SU-DHL-6 (cell line): ENCODE data around the gene OR8U1.

ENCODE experiments used
- H2AFZ ChIP-seq: fragments of 200-600 bp; sonication (generic); 2 replicates; pipeline ENCODE4 v1.6.1; 2014; ENCODE audit warnings: low read depth, mild to moderate bottlenecking, moderate library complexity, mixed read lengths, antibody characterized with exemption, low read length; ENCODE audit not compliant: severe bottlenecking
- H3F3A ChIP-seq: fragments of 200-600 bp; shearing (Covaris generic); 2 replicates; pipeline ENCODE4 v1.6.0; 2016; ENCODE audit warnings: antibody characterized with exemption, mild to moderate bottlenecking; ENCODE audit not compliant: insufficient read depth
- H3K27ac ChIP-seq: fragments of 200-600 bp; sonication (generic); 2 replicates; pipeline ENCODE4 v1.5.1; 2016; ENCODE audit warnings: low read depth, mild to moderate bottlenecking, low read length, moderate library complexity, mixed read lengths
- H3K27me3 ChIP-seq: fragments of 200-600 bp; sonication (generic), shearing (Covaris generic); 2 replicates; pipeline ENCODE4 v1.6.0; 2014; ENCODE audit warnings: mild to moderate bottlenecking, low read length
- H3K36me3 ChIP-seq: fragments of 200-600 bp; sonication (generic); 2 replicates; pipeline ENCODE4 v1.6.1; 2014; ENCODE audit warnings: mild to moderate bottlenecking, low read length, mixed read lengths
- H3K4me2 ChIP-seq: fragments of 300-600, 200-600 bp; shearing (Covaris generic), sonication (generic); 2 replicates; pipeline ENCODE4 v1.6.0; 2014; ENCODE audit warnings: low read length, low read depth, mild to moderate bottlenecking; ENCODE audit not compliant: poor library complexity, severe bottlenecking
- H3K4me3 ChIP-seq: fragments of 200-600 bp; sonication (generic); 2 replicates; pipeline ENCODE4 v1.5.1; 2014; ENCODE audit warnings: antibody characterized with exemption, low read length, mild to moderate bottlenecking, mixed read lengths; ENCODE audit not compliant: insufficient read depth, poor library complexity, severe bottlenecking
- H3K79me2 ChIP-seq: fragments of 200-600 bp; sonication (generic); 2 replicates; pipeline ENCODE4 v1.6.1; 2014; ENCODE audit warnings: mild to moderate bottlenecking, low read length, moderate library complexity; ENCODE audit not compliant: insufficient read depth
- H3K9ac ChIP-seq: fragments of 200-600 bp; sonication (generic); 2 replicates; pipeline ENCODE4 v1.7.0; 2014; ENCODE audit warnings: mild to moderate bottlenecking, low read length
- H3K9me2 ChIP-seq: fragments of 200-600 bp; sonication (generic); replicated peaks from 2 replicates; pipeline ENCODE4 v1.6.1; 2014; ENCODE audit warnings: low read length; ENCODE audit not compliant: insufficient read depth
- H3K9me3 ChIP-seq: fragments of 200-600 bp; sonication (generic); 2 replicates; pipeline ENCODE4 v1.6.1; 2014; ENCODE audit warnings: low read length, mixed read lengths; ENCODE audit not compliant: insufficient read depth
- H4K20me1 ChIP-seq: fragments of 200-600 bp; sonication (generic); 2 replicates; pipeline ENCODE4 v1.6.1; 2014; ENCODE audit warnings: low read depth, mild to moderate bottlenecking, antibody characterized with exemption, low read length, moderate library complexity, mixed read lengths
- EZH2phosphoT487 ChIP-seq: fragments of 200-600 bp; sonication (generic), shearing (Covaris generic); conservative IDR thresholded peaks from 2 replicates; pipeline ENCODE4 v1.6.1; 2018; ENCODE audit warnings: mild to moderate bottlenecking, antibody characterized with exemption, low read length, moderate library complexity, mixed read lengths
- TF ChIP-seq, protein P1 (sequence below): fragments of 200-600 bp; sonication (generic); IDR thresholded peaks from one replicate; pipeline ENCODE4 v1.5.1; 2017; ENCODE audit warnings: antibody characterized with exemption, mild to moderate bottlenecking, low read length, moderate library complexity; ENCODE audit not compliant: insufficient read depth, poor library complexity, severe bottlenecking

The OR8U1 gene

GRCh38 chr11:56340289-56340688, 35.1 kb upstream of the OR8U1 start:
- Histone ChIP-seq H3K9ac (no peak overlapping the region), H3K9me2 (no peaks in the 10 kb centered on the region), H3K36me3 (no peaks in the 10 kb centered on the region), H3K79me2 (no peaks in the 10 kb centered on the region), H3K4me2 (no peak overlapping the region), H3K4me3 (no peak overlapping the region), H3K27me3 (no peaks in the 10 kb centered on the region), H3F3A (no peaks in the 10 kb centered on the region), H4K20me1 (no peaks in the 10 kb centered on the region), H2AFZ (no peak overlapping the region), H3K9me3 (no peaks in the 10 kb centered on the region), H3K27ac (no peak overlapping the region)
- TF ChIP-seq EZH2phosphoT487 = no peak
- TF ChIP-seq, protein P1, sequence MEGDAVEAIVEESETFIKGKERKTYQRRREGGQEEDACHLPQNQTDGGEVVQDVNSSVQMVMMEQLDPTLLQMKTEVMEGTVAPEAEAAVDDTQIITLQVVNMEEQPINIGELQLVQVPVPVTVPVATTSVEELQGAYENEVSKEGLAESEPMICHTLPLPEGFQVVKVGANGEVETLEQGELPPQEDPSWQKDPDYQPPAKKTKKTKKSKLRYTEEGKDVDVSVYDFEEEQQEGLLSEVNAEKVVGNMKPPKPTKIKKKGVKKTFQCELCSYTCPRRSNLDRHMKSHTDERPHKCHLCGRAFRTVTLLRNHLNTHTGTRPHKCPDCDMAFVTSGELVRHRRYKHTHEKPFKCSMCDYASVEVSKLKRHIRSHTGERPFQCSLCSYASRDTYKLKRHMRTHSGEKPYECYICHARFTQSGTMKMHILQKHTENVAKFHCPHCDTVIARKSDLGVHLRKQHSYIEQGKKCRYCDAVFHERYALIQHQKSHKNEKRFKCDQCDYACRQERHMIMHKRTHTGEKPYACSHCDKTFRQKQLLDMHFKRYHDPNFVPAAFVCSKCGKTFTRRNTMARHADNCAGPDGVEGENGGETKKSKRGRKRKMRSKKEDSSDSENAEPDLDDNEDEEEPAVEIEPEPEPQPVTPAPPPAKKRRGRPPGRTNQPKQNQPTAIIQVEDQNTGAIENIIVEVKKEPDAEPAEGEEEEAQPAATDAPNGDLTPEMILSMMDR = no peak

GRCh38 chr11:56345739-56346138, 29.7 kb upstream of the OR8U1 start, which contains the start of gene OR8K1:
Gene OR8K1, plus strand, starts transcription at chr11:56346039. Its CDS starts 0 bp downstream, at chr11:56346039.
- H3K27ac ChIP-seq = no peak within 1 kb of the TSS
- no peak within 1 kb of the TSS for H2AFZ ChIP-seq
- TF ChIP-seq, protein P1 = no peak
- TF ChIP-seq EZH2phosphoT487 = no peak
- H3K79me2 ChIP-seq = no peaks in the 10 kb centered on the region
- H3K4me2 ChIP-seq = no peak within 1 kb of the TSS
- no peaks in the 10 kb centered on the region for H3F3A ChIP-seq
- H3K9ac ChIP-seq = no peak within 1 kb of the TSS
- H3K4me3 ChIP-seq = no peak within 1 kb of the TSS
- no peaks in the 10 kb centered on the region for H4K20me1 ChIP-seq
- H3K9me2 ChIP-seq = no peaks in the 10 kb centered on the region
- no peaks in the 10 kb centered on the region for H3K9me3 ChIP-seq
- no peaks in the 10 kb centered on the region for H3K36me3 ChIP-seq
- no peaks in the 10 kb centered on the region for H3K27me3 ChIP-seq

DNA sequence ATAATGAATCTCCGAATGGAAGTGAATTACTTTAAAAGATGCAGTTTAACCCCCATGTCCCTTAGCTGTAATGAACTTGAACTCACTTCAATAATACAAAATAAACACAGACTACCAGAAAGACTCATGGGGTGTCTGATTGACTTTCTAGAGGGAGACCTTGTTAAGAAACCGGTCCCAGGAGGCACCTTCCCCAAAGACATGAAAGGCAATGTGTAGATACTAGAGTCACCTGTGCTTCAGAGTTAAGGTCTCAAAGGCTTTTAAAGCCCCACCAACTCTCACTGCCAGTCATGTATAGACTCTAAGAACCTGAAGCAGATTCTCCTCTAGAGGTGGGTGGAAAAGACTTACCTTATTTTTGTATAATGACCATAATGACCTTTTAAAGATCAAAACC, 21.4 kb upstream of the OR8U1 start, which contains the start of gene OR8J1:
OR8J1 (plus strand) TSS at position 301 of the 400 bp plus-strand sequence. CDS start 5,956 bp downstream, outside the sequence.
- Histone ChIP-seq H3K27me3 (no peaks in the 10 kb centered on the region), H3K9me2 (no peaks in the 10 kb centered on the region), H3K36me3 (no peaks in the 10 kb centered on the region), H3F3A (no peaks in the 10 kb centered on the region), H2AFZ (no peak within 1 kb of the TSS), H3K27ac (no peak within 1 kb of the TSS), H3K4me3 (no peak within 1 kb of the TSS), H3K9ac (no peak within 1 kb of the TSS), H4K20me1 (no peaks in the 10 kb centered on the region), H3K4me2 (no peak within 1 kb of the TSS), H3K79me2 (no peaks in the 10 kb centered on the region), H3K9me3 (no peaks in the 10 kb centered on the region)
- TF ChIP-seq, protein P1 = no peak
